SH-SY5Y (cell line): ENCODE measurements around the gene SLC45A1.

Source experiments
- GATA2 ChIP-seq: IDR thresholded peaks from 2 replicates; pipeline ENCODE4 v1.6.1; 2011; ENCODE audit warnings: mild to moderate bottlenecking, low read depth, low read length
- GATA3 ChIP-seq: IDR thresholded peaks from 2 replicates; pipeline ENCODE4 v1.6.1; 2011; ENCODE audit warnings: low read depth, mild to moderate bottlenecking, low read length, moderate library complexity

- TF ChIP-seq GATA2 (no peak), GATA3 (no peak)
Measured at GRCh38 chr1:8351693-8352470, 34.0 kb downstream of the SLC45A1 start.
